SK-N-SH (cell line): ENCODE data around the gene DENND6B.

Experiments used
- CTCF ChIP-seq: fragments of 200-600 bp; sonication (generic); IDR thresholded peaks from 2 replicates; pipeline ENCODE4 v1.6.1; 2017; ENCODE audit warnings: antibody characterized with exemption, mild to moderate bottlenecking, moderate library complexity
- EP300 ChIP-seq, 2 experiments: IDR thresholded peaks; 2 replicates each; pipeline versions ENCODE4 v1.4.0 to v1.6.1; 2012; ENCODE audit warnings: borderline replicate concordance in 1 of 2, low read depth in 1 of 2, low read length in 1 of 2
- GABPA ChIP-seq: IDR thresholded peaks from 2 replicates; pipeline ENCODE4 v1.4.0; 2012; ENCODE audit warnings: low read depth, mild to moderate bottlenecking

- TF ChIP-seq GABPA: no peak
- no peak for TF ChIP-seq CTCF
- TF ChIP-seq EP300 (IDR thresholded peaks at IDR 0.05; ENCODE audit: borderline replicate concordance in 1 of 2, low read depth in 1 of 2, low read length in 1 of 2): no peak
Measured at GRCh38 chr22:50356186-50356585, 29.4 kb upstream of the DENND6B start.
